Gastroesophageal sphincter (tissue), 3 donors: ENCODE results near the gene WFIKKN2.

Experiments used
- CTCF ChIP-seq, 4 experiments: fragments of 200-600 bp in 2 of 4; fragments of 450-650 bp in 2 of 4; sonication (generic) in 1 of 4; IDR thresholded peaks; one replicate each; pipeline ENCODE4 v1.5.1; 2017 to 2019; ENCODE audit warnings: antibody characterized with exemption in 4 of 4, mild to moderate bottlenecking in 2 of 4, moderate library complexity in 2 of 4
- POLR2AphosphoS5 ChIP-seq: sonication (generic); formaldehyde crosslinking; IDR thresholded peaks from one replicate; pipeline ENCODE4 v1.6.1; 2017; ENCODE audit warnings: antibody characterized with exemption

- TF ChIP-seq CTCF (IDR thresholded peaks at IDR 0.05) (no peak), POLR2AphosphoS5 (no peak)
These were observed 12.8 kb upstream of the WFIKKN2 start for GRCh38 chr17:50822550-50822949.
